H4 (cell line): ENCODE results near the gene GFOD1. TPM values are rescaled to one million over a fixed set of nuclear protein-coding genes. Genes with fewer than 3 reads are reported as not detected.
"Not testable (repeated sequence)": the region's sequence is repeated elsewhere in the genome, so short reads cannot be mapped to it uniquely, and the experiment has no call there.

Experiments
- DNase-seq: peaks from one replicate; pipeline ENCODE4 v3.0.0-alpha.2; 2015; ENCODE audit warnings: low spot score
- total RNA-seq: library from RNA; depleted of rRNA; stranded (reverse); fragments of >200 nt; shearing (Covaris generic); gene quantifications from 2 replicates; pipeline ENCODE4 v1.2.3, GENCODE V29; 2014

The GFOD1 gene
- total RNA-seq, 1 experiment from 2014 or later, result 0.87 TPM

GRCh38 chr6:13511913-13512717 lies 24.7 kb upstream of the GFOD1 start:
- no peak for DNase-seq

GRCh38 chr6:13511141-13511571 lies 23.8 kb upstream of the GFOD1 start:
- DNase-seq, result not testable (repeated sequence)

GRCh38 chr6:13510433-13510832 lies 23.0 kb upstream of the GFOD1 start:
- DNase-seq, result not testable (repeated sequence)

GRCh38 chr6:13508711-13509705 lies 21.6 kb upstream of the GFOD1 start:
- DNase-seq, result no peak

- no peak for DNase-seq
Observed at GRCh38 chr6:13507306-13507860, 20.0 kb upstream of the GFOD1 start.

DNA sequence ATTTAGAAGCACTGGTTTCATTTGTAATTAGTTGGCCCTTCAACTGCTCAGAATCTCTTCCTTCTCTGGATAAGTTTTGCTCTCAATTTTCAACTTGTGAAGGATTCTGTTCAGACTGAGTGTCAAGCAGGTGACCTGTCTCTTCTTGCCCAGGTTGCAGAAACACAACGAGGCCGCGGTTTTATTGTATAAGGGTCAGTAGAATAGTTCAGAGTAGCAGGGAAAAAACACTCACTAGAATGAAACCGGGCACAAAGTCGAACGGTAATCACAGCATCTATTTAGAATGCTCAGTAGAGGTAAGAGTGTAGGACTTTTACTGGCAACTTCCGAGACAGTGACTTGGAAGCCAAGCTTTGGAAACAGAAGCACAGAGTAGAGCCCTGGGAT lies 17.9 kb upstream of the GFOD1 start:
- DNase-seq, result no peak

- DNase-seq, result no peak
Observed at GRCh38 chr6:13504611-13505344, 17.4 kb upstream of the GFOD1 start.

DNA sequence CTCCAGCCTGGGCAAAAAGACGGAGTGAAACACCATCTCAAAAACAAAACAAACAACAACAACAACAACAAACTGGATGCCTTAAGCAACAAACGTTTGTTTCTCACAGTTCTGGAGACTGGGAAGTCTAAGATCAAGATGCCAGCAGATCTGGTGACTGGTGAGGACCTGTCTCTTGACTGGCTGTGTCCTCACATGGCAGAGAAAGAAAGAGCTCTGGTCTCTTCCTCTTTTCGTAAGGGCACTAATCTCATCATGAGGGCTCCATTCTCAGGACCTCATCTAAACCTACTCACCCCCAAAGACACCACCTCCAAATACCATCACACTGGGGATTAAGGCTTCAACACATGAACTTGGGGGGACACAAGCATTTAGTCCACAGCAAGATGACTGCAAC lies 13.5 kb upstream of the GFOD1 start:
- no peak for DNase-seq

GRCh38 chr6:13500264-13500663 lies 12.9 kb upstream of the GFOD1 start:
- no peak for DNase-seq

DNA sequence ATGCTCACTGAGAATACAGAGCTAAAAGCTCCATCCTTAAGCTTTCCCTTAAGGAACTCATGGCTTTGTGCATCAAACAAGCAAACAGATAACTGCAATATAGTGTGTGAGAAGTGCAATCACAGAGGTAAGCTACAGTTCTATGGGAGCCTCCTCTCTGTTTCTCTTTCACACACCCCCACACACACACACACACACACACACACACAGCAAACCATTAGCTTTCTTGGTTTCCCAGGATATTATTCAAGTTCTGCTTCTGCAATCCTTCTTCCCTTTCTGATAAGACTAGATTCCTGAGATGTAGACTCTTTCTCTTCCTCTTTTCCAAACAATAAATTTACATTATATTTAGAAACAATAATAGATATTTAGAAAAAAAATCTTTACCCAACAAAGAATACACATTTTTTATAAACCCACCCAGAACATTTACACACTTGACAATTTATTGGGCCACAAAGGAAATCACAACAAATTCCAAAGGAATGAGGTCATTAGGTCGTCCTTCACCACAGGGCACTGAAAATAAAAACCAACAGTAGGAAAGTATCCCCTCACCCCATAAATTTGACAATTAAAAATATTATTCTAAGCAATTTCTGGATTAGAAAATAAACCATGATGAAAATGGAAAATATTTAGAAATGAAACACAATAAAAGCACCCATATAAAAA lies 9.3 kb upstream of the GFOD1 start:
- DNase-seq, result no peak

DNA sequence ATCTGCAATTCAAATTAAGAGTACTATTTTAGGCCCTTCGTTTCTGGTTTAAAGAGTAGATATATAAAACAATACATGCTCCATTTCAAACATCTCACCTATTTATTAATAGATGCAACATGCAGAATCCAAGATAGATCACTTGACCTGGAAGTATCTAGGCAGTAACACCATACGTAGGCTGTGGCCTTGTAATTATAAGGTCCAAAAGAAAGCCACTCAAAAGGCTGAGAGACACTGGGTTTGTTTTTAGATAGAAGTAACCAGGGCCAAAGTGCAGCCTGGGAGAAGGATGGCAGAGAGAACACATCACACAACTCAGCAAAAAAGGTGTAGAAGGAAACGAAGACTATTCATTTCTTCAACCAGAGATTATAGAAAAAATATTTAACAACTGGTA lies 8.4 kb upstream of the GFOD1 start:
- DNase-seq, result no peak

GRCh38 chr6:13495112-13495776 lies 7.8 kb upstream of the GFOD1 start:
- no peak for DNase-seq

DNA sequence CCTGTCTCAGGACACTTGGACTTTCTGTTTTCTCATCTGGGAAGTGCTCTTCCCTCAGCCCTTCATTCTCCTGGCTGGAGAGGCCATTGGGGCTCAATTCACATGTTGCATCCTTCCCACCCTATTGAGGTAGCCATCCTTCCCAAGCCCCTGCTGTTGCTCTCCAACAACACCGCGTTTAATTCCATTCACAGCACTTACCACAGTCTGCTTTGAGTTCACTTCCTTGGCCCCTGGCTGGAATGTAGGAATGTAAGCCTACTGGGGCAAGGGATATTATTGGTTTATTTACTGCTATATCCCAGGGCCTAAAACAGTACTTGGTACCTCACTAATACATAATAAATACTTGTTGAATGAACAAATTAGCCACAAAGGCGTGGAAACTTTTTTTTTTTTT lies 6.7 kb upstream of the GFOD1 start:
- no peak for DNase-seq

- DNase-seq, result no peak
Observed at GRCh38 chr6:13493147-13493546, 5.7 kb upstream of the GFOD1 start.

DNA sequence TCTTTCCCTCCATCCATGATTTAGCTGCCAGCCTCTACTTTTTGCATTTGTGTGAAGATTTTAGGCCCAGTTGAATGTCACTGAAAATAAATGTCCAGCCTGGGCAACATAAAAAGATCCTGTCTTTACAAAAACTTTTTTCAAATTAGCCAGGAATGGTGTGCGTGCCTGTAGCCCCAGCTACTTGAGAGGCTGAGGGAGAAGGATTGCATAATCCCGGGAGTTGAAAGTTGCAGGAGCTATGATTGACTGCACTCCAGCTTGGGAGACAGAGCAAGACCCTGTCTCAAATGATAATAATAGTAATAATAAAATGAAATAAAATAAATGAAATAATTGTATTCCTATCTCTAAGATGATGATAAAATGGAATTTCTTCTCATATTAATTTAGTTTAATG lies 5.0 kb upstream of the GFOD1 start:
- DNase-seq, result no peak

DNA sequence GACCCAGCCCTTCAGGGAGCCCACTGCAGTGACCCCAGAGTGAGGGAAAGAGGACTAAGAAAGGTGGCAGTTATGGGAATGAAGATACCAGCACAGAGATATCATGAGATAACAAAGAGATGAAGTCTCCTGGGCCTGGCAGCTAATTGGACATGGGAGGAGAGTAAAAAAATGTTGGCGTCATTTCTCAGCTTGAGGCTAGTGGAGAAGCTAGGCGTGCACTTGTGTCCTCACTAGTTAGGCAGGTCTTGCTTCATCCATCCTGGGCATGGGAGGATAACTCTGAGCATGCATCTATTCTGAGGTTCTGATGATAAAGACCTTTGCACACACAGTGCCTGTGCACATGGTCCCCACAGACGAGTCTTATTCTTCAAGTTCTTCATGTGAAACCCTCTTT lies 4.1 kb upstream of the GFOD1 start:
- DNase-seq, result no peak

DNA sequence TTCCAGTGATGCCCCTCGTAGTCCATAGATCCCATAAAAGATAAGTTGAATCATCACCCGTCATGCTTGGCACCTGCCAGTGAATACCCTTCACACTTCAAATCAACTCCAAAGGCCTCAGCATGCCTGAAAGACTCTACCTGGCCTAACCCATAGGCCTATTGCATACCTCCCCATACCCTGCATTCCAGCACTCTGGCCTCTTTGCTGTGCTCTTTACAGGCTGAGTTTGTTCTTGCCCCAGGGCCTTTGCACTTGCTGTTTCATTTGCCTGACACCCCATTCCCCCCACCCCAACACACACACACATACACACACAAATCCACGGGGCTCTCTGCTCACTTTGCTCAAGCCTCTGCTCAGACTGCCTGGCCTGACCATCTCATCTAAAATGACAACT lies 3.0 kb upstream of the GFOD1 start:
- no peak for DNase-seq

DNA sequence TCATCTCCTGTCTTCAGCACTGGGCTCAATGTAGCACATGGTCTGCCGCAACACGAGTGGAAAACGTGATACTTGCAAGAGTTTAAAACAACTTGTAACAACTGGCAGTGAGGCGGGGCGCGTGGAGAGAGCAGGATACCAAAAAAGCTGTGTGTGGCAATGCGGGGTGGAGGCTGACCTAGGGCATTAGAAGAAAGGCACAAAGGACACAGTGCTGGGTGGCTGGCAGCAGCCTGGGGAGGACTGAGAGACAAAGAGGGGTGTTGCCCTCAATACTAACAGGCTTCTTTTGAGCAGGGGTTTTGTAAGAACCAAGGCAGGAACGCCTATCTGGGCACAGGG lies 1.5 kb upstream of the GFOD1 start:
- DNase-seq, result no peak

- no peak for DNase-seq
Observed at GRCh38 chr6:13488015-13488895, 855 bp upstream of the GFOD1 start.

DNA sequence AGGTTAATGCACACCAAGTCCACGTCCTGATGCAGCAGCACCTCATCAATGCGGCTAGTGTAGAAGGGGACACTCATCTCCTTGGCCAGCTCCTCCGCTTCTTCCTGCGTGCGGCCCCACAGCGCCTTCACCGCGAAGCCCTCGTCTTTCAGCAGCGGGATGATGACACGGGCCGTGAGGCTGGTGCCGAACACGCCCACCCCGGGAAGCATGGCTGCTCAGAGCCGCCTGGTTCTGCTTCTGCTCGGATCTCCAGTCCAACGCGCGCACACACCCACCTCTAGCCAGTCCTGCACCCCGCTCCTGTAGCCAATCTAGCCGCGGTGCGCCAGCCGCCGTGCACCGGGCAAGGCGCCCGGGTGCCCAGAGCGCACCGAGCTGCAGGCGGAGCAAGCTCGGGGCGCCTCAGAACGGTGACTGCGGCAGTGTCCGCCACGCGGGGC lies 700 bp downstream of the GFOD1 start:
- DNase-seq, result peak; percentile 25
